ENCODE measurements around the gene AARS1. TPM values are rescaled to one million over a fixed set of nuclear protein-coding genes. Genes with fewer than 3 reads are reported as not detected.
"Not testable (repeated sequence)": the region's sequence is repeated elsewhere in the genome, so short reads cannot be mapped to it uniquely, and the experiment has no call there.

AARS1 gene
- total RNA-seq, 2 experiments from 2014 or later, result 165 to 170 TPM

DNA sequence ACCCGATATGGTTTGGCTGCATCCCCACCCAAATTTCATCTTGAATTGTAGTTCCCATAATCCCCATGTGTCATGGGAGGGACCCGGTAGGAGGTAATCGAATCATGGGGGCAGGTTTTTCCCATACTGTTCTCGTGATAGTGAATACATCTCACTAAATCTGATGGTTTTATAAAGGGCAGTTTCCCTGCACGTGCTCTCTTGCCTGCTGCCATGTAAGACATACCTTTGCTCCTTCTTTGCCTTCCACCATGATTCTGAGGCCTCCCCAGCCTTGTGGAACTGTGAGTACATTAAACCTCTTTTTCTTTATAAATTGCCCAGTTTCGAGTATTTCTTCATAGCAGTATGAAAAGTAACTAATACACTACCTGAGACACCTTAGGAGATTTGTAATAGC is 82.9 kb downstream of the AARS1 start:
- POLR2A ChIA-PET; H3K9me3 Mint-ChIP-seq; H3K4me3 Mint-ChIP-seq; H3K4me1 Mint-ChIP-seq (ENCODE audit: low read depth); CTCF ChIA-PET; H3K27ac Mint-ChIP-seq; H3K27me3 Mint-ChIP-seq; intact Hi-C loops (cut with micrococcal nuclease); DNase-seq: not testable (repeated sequence)
- H3K36me3 Mint-ChIP-seq, result peaks cover 15% of the 10 kb centered on the region

DNA sequence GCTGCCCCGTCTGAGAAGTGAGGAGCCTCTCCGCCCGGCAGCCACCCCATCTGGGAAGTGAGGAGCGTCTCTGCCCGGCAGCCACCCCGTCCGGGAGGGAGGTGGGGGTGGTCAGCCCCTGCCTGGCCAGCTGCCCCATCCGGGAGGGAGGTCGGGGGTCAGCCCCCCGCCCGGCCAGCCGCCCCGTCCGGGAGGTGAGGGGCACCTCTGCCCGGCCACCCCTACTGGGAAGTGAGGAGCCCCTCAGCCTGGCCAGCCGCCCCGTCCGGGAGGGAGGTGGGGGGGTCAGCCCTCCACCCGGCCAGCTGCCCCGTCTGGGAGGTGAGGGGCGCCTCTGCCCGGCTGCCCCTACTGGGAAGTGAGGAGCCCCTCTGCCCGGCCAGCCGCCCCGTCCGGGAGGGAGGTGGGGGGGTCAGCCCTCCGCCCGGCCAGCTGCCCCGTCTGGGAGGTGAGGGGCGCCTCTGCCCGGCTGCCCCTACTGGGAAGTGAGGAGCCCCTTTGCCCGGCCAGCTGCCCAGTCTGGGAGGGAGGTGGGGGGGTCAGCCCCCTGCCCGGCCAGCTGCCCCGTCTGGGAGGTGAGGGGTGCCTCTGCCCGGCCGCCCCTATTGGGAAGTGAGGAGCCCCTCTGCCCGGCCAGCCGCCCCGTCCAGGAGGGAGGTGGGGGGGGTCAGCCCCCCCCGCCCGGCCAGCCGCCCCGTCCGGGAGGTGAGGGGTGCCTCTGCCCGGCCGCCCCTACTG is 84.5 kb downstream of the AARS1 start:
- H3K4me1 Mint-ChIP-seq (ENCODE audit: low read depth); H3K4me3 Mint-ChIP-seq; intact Hi-C loops (cut with micrococcal nuclease); H3K27ac Mint-ChIP-seq; DNase-seq; H3K27me3 Mint-ChIP-seq; POLR2A ChIA-PET; CTCF ChIA-PET; H3K9me3 Mint-ChIP-seq: not testable (repeated sequence)
- H3K36me3 Mint-ChIP-seq, result peaks cover 11% of the 10 kb centered on the region

DNA sequence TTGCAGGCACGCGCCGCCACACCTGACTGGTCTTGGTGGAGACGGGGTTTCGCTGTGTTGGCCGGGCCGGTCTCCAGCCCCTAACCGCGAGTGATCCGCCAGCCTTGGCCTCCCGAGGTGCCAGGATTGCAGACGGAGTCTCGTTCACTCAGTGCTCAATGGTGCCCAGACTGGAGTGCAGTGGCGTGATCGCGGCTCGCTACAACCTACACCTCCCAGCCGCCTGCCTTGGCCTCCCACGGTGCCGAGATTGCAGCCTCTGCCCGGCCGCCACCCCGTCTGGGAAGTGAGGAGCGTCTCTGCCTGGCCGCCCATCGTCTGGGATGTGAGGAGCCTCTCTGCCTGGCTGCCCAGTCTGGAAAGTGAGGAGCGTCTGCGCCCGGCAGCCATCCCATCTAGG is 85.3 kb downstream of the AARS1 start:
- POLR2A ChIA-PET; DNase-seq; H3K27ac Mint-ChIP-seq; H3K4me1 Mint-ChIP-seq (ENCODE audit: low read depth); CTCF ChIA-PET; H3K9me3 Mint-ChIP-seq; H3K4me3 Mint-ChIP-seq; H3K27me3 Mint-ChIP-seq; H3K36me3 Mint-ChIP-seq; intact Hi-C loops (cut with micrococcal nuclease): not testable (repeated sequence)

DNA sequence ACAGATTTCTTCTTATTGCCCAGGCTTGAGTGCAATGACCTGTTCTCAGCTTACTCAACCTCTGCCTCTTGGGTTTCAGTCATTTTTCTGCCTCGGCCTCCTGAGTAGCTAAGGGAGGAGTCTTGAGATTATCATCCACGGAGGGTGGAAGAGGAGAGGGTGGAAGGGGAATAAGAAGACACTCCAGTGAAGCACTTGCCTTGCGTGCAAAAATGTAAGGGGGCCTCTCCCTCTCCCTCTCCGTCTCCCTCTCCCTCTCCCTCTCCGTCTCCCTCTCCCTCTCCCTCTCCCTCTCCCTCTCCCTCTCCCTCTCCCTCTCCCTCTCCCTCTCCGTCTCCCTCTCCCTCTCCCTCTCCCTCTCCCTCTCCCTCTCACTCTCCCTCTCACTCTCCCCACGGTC is 85.8 kb downstream of the AARS1 start:
- H3K27me3 Mint-ChIP-seq; H3K9me3 Mint-ChIP-seq; DNase-seq; POLR2A ChIA-PET; intact Hi-C loops (cut with micrococcal nuclease); H3K4me1 Mint-ChIP-seq (ENCODE audit: low read depth); H3K4me3 Mint-ChIP-seq; CTCF ChIA-PET; H3K27ac Mint-ChIP-seq; H3K36me3 Mint-ChIP-seq: not testable (repeated sequence)

Other genes starting within 250 kb of the AARS1 start
- 10 to 100 TPM; 13.9 to 15.7 TPM for gene PDPR, start 175.2 kb downstream of the AARS1 start, total RNA-seq
- not detected for gene CLEC18C, start 115.7 kb downstream of the AARS1 start, total RNA-seq
- 10 to 100 TPM; 22.3 to 24.5 TPM for gene EXOSC6, start 37.6 kb downstream of the AARS1 start, total RNA-seq
- 10 to 100 TPM; 31.2 to 36.6 TPM for gene DDX19B, start 9.7 kb upstream of the AARS1 start, total RNA-seq
- 10 to 100 TPM; 34.8 to 39.3 TPM for gene DDX19A, start 57.4 kb upstream of the AARS1 start, total RNA-seq
- 10 to 100 TPM; 16.7 to 17.3 TPM for gene ST3GAL2, start 149.6 kb upstream of the AARS1 start, total RNA-seq
- 10 to 100 TPM; 13.1 to 14.0 TPM for gene FCSK, start 165.1 kb upstream of the AARS1 start, total RNA-seq
- gene COG4, start 234.0 kb upstream of the AARS1 start, total RNA-seq, result 10 to 100 TPM; 35.9 to 40.2 TPM
- gene SF3B3, start 234.3 kb upstream of the AARS1 start, total RNA-seq, result 100 to 1,000 TPM; 450 to 453 TPM

Data from activated CD4-positive, alpha-beta memory T cell treated with anti-CD3 and anti-CD28 coated beads for 36 hours (primary cell).